GM12891 (cell line): ENCODE measurements around the gene HNRNPLL.

Experiments
- POLR2A ChIP-seq: IDR thresholded peaks from 2 replicates; pipeline ENCODE4 v1.6.1; 2011; ENCODE audit warnings: low read depth, low read length, control low read depth
- POLR2AphosphoS5 ChIP-seq: IDR thresholded peaks from 2 replicates; pipeline ENCODE4 v1.6.1; 2011; ENCODE audit warnings: low read depth, low read length, control low read depth
- SPI1 ChIP-seq: IDR thresholded peaks from 2 replicates; pipeline ENCODE4 v1.6.1; 2011; ENCODE audit warnings: low read depth, low read length, control low read depth
- TAF1 ChIP-seq: IDR thresholded peaks from 2 replicates; pipeline ENCODE4 v1.6.1; 2011; ENCODE audit warnings: low read depth, low read length, control low read depth

DNA sequence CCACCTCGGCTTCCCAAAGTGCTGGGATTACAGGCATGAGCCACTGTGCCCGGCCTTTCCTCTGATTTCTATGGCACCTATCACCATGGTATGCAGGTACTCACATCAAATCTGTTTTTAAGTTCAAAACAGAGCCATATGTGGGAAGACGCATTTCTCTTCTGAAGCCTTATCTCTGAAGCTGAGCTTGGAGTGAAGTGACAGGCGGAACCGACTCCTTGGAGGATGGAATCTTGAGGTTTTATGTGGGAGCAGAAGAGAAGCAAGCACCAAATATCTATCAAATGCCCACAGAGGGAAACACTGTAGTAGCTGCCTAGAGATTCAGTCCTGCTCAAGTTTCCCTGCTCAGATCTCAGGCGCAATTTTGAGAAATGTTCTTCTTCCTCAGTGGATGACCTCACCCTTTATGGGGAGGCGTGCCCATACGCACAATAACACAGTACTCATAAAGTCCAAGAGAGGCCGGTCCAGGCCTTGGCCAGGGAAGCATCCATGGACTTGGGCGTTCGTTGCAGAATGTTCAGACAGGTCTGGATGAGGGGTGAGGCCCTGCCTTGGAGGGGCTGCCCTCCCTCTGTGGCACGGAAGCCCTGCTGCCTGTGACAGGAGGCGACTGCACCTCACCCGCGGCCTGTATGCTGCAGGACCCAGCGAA lies 67.9 kb downstream of the HNRNPLL start:
- TF ChIP-seq POLR2A (no peak), POLR2AphosphoS5 (no peak), TAF1 (no peak), SPI1 (no peak)
